Stomach (tissue), 4 donors: ENCODE data around the gene RSBN1.

Experiments
- CTCF ChIP-seq, 7 experiments: fragments of 450-650 bp in 4 of 7; fragments of 200-600 bp in 3 of 7; sonication (generic) in 3 of 7; IDR thresholded peaks; one replicate each; pipeline ENCODE4 v1.5.1; 2016 to 2019; ENCODE audit warnings: antibody characterized with exemption in 7 of 7, control low read depth in 2 of 7, mild to moderate bottlenecking in 1 of 7
- POLR2A ChIP-seq, 4 donors: fragments of 450-650 bp; IDR thresholded peaks; one replicate each; pipeline ENCODE4 v1.6.1; 2016; ENCODE audit warnings: antibody characterized with exemption in 4 of 4, control low read depth in 2 of 4, mild to moderate bottlenecking in 1 of 4, moderate library complexity in 1 of 4

- TF ChIP-seq POLR2A (IDR thresholded peaks at IDR 0.05) (peak in 2 of 4 donors; percentile 89 to 93), CTCF (IDR thresholded peaks at IDR 0.05) (peak in 3 of 7 experiments; percentile 6 to 38 (median 6))
Observed at GRCh38 chr1:113811888-113812660, at the start of gene RSBN1.
